Hindlimb muscle (tissue), 1 donor: ENCODE measurements around the gene CYP2D6. TPM values are rescaled to one million over a fixed set of nuclear protein-coding genes. Genes with fewer than 3 reads are reported as not detected.
"Not testable (repeated sequence)": the region's sequence is repeated elsewhere in the genome, so short reads cannot be mapped to it uniquely, and the experiment has no call there.

Experiments
- DNase-seq: peaks from one replicate; pipeline ENCODE4 v3.0.0-alpha.2; 2013
- polyA plus RNA-seq: library from polyadenylated mRNA; unstranded; fragments of 120-200 nt; gene quantifications from one replicate; pipeline ENCODE4 v1.2.1, GENCODE V29; 2013; ENCODE audit not compliant: insufficient read length

CYP2D6 gene
- polyA plus RNA-seq, result 1.4 TPM

GRCh38 chr22:42130639-42131431 lies at the start of gene CYP2D6:
TSS of gene CYP2D6 (minus strand) at chr22:42130810. CDS start at chr22:42130791, 19 bp downstream.
- not testable (repeated sequence) for DNase-seq

DNA sequence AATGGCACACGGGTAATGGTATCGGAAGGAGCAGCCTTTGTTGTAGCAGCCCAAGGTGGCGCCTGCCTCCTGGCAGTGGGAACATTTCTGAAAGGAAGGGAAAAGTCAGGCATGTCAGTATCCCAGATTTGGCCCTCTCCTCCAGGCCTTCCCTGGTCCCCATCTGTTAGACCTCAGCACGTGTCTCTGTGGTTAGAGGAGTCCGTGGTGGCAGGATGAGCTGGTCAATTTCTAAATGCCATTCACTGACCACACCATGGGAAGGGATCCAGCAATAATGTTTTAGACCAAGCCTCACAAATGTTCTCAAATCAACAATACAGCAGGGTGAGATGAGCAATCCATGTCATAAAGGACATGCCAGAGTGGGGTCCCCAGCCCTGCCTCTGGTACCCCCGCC lies 49.0 kb upstream of the CYP2D6 start:
- no peak for DNase-seq

DNA sequence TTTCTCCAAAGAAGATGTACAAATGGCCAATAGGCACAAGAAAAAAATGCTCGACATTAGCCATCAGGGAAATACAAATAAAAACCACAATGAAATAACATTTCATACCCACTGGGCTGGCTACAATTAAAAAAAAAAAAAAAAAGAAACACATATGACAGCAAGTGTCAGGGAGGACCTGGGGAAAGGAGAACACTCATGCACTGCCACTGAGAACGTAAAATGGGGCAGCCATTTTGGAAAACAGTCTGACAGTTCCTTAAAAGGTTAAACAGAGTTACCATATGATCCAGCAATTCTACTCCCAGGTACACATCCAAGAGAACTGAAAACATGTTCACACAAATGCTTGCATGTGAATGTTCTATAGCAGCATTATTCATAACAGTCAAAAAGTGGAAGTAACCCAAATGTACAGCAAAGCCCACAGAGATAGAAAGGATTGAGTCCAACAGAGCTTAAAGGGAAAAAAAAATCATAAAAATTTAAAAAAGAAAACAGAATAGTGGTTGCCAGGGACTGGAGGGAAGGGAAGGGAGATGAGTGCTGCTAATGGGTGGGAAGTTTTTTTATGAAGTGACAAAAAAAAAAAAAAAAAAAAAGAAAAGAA lies 48.4 kb upstream of the CYP2D6 start:
- DNase-seq, result no peak

DNA sequence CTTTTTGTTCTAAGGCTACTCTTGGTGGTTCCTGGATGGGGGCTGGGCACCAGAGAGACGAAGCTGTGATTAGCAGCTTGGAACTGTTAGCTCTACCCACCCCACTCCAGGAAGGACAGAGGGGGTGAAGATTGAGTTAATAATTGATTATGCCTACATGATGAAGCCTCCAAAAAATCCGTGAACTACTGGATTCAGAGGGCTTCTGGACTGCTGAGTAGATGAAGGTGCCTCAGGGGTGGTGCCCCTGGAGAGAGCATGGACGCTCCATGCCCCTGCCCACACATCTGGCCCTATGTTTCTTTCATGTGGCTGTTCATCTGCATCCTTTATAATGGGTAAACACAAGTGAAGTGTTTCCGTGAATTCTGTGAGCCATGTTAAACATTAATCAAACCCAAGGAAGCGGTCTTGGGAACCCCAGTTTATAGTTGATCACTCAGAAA lies 47.3 kb upstream of the CYP2D6 start:
- no peak for DNase-seq

- DNase-seq, result no peak
These were observed 45.8 kb upstream of the CYP2D6 start for GRCh38 chr22:42176255-42176915.

GRCh38 chr22:42174062-42174461 lies 43.5 kb upstream of the CYP2D6 start:
- no peak for DNase-seq

- no peak for DNase-seq
These were observed 42.7 kb upstream of the CYP2D6 start for GRCh38 chr22:42173183-42173926.

- no peak for DNase-seq
These were observed 42.2 kb upstream of the CYP2D6 start for GRCh38 chr22:42172773-42173172.

DNA sequence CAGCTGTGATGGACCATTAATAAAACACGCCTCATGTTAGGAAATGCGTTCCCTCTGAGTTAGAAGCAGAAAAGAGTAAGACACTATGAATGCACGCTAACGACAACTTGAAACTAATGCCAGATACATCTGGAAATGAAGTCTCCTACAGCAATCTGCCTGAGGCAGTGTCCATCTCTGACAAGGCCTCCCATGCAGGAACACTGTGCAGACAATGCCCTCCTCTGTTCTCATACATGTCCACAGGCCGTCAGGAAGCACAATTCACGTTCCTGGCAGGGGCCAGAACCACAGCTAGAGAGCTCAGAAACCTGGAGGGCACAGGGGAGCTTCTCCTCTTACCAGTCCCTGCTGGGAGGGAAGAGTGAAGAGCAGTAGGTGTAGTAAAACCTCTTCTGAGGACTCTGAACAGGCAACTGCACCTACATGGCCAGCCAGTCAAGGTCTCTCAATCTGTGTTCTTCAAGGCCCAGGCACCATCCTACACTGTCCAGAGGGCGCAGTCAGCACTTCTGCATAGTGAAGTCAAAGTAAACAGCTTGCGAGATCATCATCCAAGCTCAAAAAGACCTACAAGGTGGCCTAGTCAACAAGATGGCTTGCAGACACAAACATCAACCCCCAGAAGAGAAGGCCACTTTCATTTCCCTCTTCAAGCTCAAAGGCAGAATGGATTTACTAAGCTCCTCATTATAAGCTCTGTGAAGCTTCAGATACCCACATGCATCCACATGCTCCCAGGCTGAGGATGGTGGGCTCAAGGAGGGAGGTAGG lies 41.5 kb upstream of the CYP2D6 start:
- no peak for DNase-seq

GRCh38 chr22:42171417-42171816 lies 40.8 kb upstream of the CYP2D6 start:
- DNase-seq, result no peak

DNA sequence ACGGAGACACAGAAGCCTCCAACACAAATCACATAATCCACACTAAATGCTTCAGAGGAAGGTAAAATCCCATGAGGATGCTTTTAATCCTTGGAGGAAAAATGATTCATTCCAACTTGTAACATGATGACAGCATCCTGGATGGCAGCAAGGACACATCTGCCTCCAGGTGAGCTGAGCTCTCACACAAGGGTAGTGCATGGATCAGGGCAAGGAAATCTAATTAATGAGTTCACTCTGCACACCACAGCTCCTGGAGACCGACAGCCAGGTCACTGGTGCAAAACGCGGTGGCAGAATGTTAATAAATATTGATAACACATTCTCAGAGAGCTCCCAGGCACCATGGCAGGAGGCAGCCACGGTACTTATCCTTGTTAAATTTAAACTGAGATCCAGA lies 40.3 kb upstream of the CYP2D6 start:
- no peak for DNase-seq

- DNase-seq, result peak; percentile 83
These were observed 38.5 kb upstream of the CYP2D6 start for GRCh38 chr22:42169055-42169469.

DNA sequence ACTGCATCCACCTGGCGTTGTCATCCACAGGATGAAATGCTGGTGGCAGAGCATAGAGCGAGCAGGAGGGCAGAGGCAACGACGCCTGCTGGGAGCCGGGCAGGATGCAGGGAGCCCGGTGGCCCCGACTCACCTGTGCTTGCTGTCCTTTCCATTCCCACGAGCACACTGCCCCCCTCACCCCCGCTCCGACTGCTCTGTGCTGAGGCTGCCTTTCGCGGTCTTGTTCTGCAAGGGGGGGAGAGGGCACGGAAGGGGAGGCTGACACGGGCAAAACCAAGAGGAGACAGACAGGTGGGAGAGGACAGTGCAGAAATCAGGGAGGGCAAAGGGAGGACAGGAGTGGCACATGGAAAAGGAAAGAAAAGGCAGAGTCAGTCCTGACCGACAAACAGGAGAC lies 37.9 kb upstream of the CYP2D6 start:
- DNase-seq, result no peak

GRCh38 chr22:42167066-42167465 lies 36.5 kb upstream of the CYP2D6 start:
- DNase-seq, result no peak

- DNase-seq, result no peak
These were observed 34.3 kb upstream of the CYP2D6 start for GRCh38 chr22:42164901-42165300.

DNA sequence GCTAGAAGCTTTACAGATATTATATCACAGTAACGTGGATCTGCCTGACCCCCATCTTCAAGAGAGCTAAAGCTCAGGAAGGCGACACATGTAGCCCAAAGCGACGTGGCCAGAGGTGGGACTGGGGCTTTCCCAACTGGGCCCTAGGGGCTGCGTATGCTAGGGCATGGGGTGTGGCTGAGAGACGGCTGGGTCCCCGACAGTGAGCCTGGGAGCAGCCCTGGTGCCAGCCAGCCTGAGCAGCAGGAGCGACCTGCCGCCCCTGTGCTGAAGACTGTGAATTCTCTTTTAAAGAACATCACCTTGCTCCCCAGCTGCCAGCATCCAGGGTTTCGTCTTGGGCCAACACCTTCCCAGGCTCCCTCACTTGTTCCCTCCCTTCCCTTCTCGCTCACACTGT lies 32.9 kb upstream of the CYP2D6 start:
- no peak for DNase-seq

DNA sequence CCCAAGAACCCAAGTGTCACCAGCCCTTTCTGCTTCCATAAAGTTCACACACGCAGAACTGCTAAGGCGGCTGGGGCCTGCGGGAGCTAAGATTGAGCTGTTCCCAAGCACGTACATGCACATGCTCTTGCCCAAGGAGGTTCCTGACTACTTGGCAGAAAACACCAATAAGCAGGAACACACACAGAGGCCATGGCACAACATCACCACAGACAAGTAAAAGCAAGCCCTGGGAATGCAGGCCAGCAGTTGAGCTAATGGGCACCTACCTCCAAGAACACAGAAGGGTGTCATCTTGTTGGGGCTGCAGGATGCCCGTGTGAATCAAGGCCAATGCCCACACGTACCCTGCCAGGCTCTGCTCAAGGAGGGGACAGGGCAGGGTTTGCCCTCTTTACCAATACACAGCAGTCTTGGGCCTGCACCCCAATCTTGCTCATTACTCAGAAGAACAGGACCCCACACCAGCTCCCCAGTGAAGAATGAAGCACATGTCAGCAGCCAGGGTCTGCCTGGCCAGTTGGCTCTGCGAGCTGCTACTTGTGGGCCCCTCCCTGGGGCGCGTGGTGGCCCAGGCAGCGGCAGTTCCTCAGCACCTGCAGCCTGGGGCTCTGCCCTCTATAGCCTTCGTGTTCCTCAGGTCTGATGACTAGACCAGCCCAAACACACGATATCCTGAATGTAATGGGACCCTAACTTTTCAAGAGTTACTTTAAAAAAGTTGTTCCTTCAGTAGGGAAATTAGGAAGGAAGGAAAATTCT lies 32.3 kb upstream of the CYP2D6 start:
- DNase-seq, result no peak

- DNase-seq, result no peak
These were observed 30.5 kb upstream of the CYP2D6 start for GRCh38 chr22:42160830-42161696.

- DNase-seq, result no peak
These were observed 29.6 kb upstream of the CYP2D6 start for GRCh38 chr22:42160251-42160650.

DNA sequence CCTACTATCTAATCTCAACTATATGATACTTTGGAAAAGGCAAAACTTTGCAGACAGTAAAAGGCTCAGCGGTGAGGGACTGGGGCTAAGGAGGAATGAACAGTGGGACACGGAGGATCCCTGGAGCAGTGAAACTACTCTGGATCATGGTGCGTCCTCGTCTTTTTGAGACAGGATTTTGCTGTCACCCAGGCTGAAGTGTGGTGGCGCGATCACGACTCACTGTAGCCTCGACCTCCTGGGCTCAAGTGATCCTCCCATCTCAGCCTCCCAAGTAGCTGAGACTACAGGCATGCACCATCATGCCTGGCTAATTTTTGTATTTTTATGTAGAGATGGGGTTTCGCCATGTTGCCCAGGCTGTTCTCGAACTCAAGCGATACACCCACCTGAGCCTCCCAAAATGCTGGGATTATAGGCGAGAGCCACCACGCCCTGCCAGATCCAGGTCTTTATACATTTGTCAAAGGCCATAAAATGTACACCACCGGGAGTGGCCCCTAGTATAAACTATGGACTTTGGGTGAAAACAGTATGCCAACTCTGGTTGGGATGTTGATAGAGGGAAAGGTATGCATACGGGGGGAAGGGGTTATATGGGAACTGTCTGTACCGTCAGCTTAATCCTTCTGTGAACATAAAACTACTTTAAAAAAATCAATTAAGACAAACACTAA lies 28.0 kb upstream of the CYP2D6 start:
- no peak for DNase-seq
